ENCODE data around the gene DSG3. TPM values are rescaled to one million over a fixed set of nuclear protein-coding genes. Genes with fewer than 3 reads are reported as not detected.

DSG3 gene
- total RNA-seq, 1 donor from 2014 or later = 0.12 TPM

GRCh38 chr18:31426871-31427406, 20.6 kb upstream of the DSG3 start:
- intact Hi-C loops (cut with DNase I) = no loop called here
- no peak overlapping the region for H3K27ac ChIP-seq
- DNase-seq = no peak
- no peaks in the 10 kb centered on the region for H3K4me1 ChIP-seq
- peaks cover 6% of the 10 kb centered on the region for H3K9me3 ChIP-seq
- no peak overlapping the region for H3K4me3 ChIP-seq
- TF ChIP-seq CTCF (IDR thresholded peaks at IDR 0.05) = no peak
- no peaks in the 10 kb centered on the region for H3K27me3 ChIP-seq
- no peak for ATAC-seq
- H3K36me3 ChIP-seq = no peaks in the 10 kb centered on the region

GRCh38 chr18:31428211-31428610, 19.3 kb upstream of the DSG3 start:
- no peak for ATAC-seq

GRCh38 chr18:31429623-31430022, 17.9 kb upstream of the DSG3 start:
- H3K4me1 ChIP-seq = no peaks in the 10 kb centered on the region
- DNase-seq (no peak), ATAC-seq (no peak)
- H3K4me3 ChIP-seq = no peak overlapping the region
- H3K27me3 ChIP-seq = no peaks in the 10 kb centered on the region
- intact Hi-C loops (cut with DNase I) = no loop called here
- H3K27ac ChIP-seq = no peak overlapping the region
- no peaks in the 10 kb centered on the region for H3K36me3 ChIP-seq
- no peak for TF ChIP-seq CTCF (IDR thresholded peaks at IDR 0.05)
- H3K9me3 ChIP-seq = peaks cover 11% of the 10 kb centered on the region

More at GRCh38 chr18:31428211-31428610, 19.3 kb upstream of the DSG3 start:
- no peak for TF ChIP-seq CTCF (IDR thresholded peaks at IDR 0.05)
- Histone ChIP-seq H3K4me1 (no peaks in the 10 kb centered on the region), H3K27me3 (no peaks in the 10 kb centered on the region), H3K36me3 (no peaks in the 10 kb centered on the region), H3K27ac (no peak overlapping the region), H3K9me3 (peaks cover 11% of the 10 kb centered on the region), H3K4me3 (no peak overlapping the region)
- intact Hi-C loops (cut with DNase I) = no loop called here
- no peak for DNase-seq

GRCh38 chr18:31430072-31430471, 17.5 kb upstream of the DSG3 start:
- ATAC-seq (no peak), DNase-seq (no peak)
- intact Hi-C loops (cut with DNase I) = no loop called here
- no peak overlapping the region for H3K27ac ChIP-seq
- no peak overlapping the region for H3K4me3 ChIP-seq
- no peaks in the 10 kb centered on the region for H3K4me1 ChIP-seq
- no peaks in the 10 kb centered on the region for H3K36me3 ChIP-seq
- TF ChIP-seq CTCF (IDR thresholded peaks at IDR 0.05) = no peak
- peaks cover 11% of the 10 kb centered on the region for H3K9me3 ChIP-seq
- no peaks in the 10 kb centered on the region for H3K27me3 ChIP-seq

- Histone ChIP-seq H3K27me3 (no peaks in the 10 kb centered on the region), H3K4me1 (no peaks in the 10 kb centered on the region), H3K27ac (no peak overlapping the region), H3K9me3 (peaks cover 11% of the 10 kb centered on the region), H3K36me3 (no peaks in the 10 kb centered on the region), H3K4me3 (no peak overlapping the region)
- ATAC-seq (no peak), DNase-seq (no peak)
- TF ChIP-seq CTCF (IDR thresholded peaks at IDR 0.05) = no peak
- intact Hi-C loops (cut with DNase I) = no loop called here
Observed at GRCh38 chr18:31430554-31430953, 17.0 kb upstream of the DSG3 start.

- Histone ChIP-seq H3K9me3 (peaks cover 11% of the 10 kb centered on the region), H3K4me1 (no peaks in the 10 kb centered on the region), H3K4me3 (no peak overlapping the region), H3K27me3 (no peaks in the 10 kb centered on the region), H3K36me3 (no peaks in the 10 kb centered on the region), H3K27ac (no peak overlapping the region)
- intact Hi-C loops (cut with DNase I) = no loop called here
- ATAC-seq = no peak
- TF ChIP-seq CTCF (IDR thresholded peaks at IDR 0.05) = no peak
- no peak for DNase-seq
Observed at GRCh38 chr18:31432316-31432715, 15.2 kb upstream of the DSG3 start.
